Activated effector memory CD4-positive, alpha-beta T cell treated with Interleukin-2 at 50 U/mL for 16 hours (primary cell): ENCODE measurements around the gene SHANK2.

Experiments
- DNase-seq: peaks from one replicate; pipeline ENCODE4 v3.0.0-alpha.2; 2020

SHANK2 gene

GRCh38 chr11:71268706-71269321, 16.4 kb upstream of the SHANK2 start:
- no peak for DNase-seq

- no peak for DNase-seq
Observed at GRCh38 chr11:71267807-71268421, 15.5 kb upstream of the SHANK2 start.

- DNase-seq, result no peak
Observed at GRCh38 chr11:71266114-71266833, 13.9 kb upstream of the SHANK2 start.

GRCh38 chr11:71265559-71266092, 13.2 kb upstream of the SHANK2 start:
- DNase-seq, result no peak

DNA sequence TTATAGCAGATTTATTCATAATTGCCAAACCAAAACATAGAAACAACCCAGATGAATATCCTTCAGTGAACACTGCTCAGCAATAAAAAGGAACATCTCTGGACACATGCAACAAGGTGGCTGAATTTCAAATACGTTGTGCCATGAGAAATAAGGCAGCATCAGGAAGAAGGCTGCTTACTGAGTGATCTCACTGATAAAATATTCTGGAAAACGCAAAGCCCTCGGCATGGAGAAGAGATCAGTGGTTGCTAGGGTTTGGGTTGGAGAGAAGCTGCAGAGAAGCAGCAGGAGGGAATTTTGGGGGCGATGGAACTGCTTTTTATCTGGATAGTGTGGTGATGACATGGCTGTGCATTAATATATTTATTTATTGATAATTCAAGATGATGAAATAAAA, 11.0 kb upstream of the SHANK2 start:
- DNase-seq, result no peak

GRCh38 chr11:71255800-71256479, 3.6 kb upstream of the SHANK2 start:
- no peak for DNase-seq

DNA sequence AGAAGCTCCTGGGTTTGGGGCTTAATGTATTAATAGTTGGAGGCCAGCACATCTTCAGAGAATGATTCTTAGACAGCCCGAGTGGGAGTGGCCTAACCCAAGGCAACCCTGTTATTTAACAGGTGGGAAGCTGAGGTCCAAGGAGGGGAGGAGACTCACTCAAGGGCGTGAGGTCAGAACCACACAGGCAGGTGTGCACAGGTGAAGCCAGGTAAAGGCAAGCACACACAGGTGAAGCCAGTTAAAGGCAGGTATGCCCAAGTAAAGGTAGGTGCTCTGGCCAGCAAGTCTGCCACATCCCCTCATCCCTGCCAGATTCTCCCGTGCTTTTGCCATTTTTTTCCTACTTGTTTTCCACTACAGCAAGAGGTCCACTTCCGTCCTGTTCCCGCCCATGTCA, 2.9 kb upstream of the SHANK2 start:
- DNase-seq, result no peak

- DNase-seq, result no peak
Observed at GRCh38 chr11:71253794-71254193, 1.4 kb upstream of the SHANK2 start.

DNA sequence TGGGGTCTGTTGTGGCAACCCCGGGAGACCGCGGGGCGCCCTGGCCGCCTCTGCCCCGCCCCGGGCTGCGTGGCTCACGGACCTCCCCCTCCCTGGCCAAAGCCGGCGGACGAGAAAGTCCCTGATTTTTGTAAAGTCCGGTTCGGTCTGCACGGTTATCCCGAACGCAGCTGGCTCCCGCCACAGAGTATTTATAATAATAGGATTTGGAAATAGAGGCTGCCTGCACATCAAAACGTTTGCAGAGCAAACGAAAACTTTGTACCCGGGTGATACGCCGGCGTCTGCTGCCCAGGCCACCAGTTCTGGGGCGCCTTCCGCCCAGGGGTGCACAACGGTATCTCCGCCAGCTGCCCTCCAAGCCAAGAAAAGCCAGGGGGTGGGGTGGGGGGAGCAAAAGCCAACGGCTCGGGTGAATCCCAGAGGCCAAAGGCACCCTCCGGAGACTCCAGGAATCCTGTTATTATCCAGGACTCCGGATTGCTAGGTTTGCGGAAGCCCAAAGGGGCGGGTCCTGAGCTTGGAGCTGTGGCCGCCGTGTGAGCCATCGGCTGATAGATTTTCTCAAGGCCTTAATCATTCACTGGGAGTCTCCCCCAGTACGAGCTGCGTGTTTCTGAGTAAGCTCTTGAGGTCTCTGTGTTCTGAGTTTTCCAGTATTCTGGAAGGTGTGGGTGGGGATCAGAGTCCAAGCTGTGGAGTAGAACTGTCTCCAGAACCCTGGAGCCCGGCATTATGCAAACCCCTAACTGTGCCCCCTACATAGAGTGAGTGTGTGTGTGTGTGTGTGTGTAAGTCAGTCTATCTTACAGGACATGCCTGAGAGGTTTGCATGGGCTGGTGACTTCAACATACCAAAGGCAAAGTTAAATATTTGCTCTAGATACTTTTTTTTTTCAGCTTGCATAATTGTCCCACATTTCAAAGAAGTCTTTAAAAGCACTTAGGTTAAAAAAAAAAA, 673 bp upstream of the SHANK2 start:
- no peak for DNase-seq

- no peak for DNase-seq
Observed at GRCh38 chr11:71251761-71252268, 562 bp downstream of the SHANK2 start.

GRCh38 chr11:71251151-71251721, 1.1 kb downstream of the SHANK2 start:
- no peak for DNase-seq

DNA sequence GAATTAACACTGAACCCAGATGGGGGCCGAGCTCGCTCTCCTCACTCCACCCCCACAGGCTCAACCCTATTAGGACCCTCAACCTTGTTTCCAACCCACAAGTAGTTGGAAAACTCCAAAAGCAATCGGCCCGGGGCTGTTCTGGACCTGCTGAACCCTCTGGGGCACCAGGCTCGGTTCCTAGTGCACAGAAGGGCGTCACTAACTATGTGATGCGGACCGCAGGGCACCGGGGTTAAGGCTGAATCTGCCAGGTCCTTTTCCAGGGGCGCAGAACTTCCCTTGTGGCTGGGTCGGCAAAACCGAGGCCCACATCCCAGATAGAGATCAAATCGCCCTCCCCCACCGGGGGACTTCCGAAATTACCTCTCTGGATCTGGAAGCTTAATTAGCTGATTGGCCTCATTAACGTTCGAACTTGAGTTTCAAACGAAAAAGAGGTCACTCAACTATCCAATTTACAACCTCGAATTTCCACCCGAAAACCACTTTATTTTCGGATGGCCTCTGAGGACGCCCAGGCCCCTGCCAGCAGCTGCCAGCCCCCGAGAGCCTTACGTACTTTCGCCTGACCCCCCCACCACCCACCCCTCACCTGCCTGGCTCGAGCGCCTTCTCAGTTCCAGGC, 1.7 kb downstream of the SHANK2 start:
- DNase-seq, result no peak

DNA sequence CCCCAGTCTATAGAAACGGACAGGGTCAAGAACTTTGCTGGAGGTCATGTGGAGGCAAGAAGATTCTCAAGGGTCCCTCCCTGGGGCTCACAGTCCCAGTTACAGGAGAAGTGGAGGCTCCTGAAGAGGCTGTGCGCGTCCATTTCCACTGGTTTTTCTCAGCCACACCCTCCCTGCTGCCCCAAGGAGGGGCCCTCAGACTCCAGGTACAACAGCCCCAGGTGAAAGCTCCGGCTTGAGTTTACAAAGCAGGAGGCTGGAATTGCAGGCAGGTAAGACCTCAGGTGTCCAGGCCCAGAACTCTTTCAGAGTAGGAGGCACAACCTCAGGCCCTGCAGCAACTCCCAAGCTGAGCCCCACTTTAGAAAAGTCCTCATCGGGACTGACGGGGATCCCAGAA, 3.1 kb downstream of the SHANK2 start:
- DNase-seq, result no peak

DNA sequence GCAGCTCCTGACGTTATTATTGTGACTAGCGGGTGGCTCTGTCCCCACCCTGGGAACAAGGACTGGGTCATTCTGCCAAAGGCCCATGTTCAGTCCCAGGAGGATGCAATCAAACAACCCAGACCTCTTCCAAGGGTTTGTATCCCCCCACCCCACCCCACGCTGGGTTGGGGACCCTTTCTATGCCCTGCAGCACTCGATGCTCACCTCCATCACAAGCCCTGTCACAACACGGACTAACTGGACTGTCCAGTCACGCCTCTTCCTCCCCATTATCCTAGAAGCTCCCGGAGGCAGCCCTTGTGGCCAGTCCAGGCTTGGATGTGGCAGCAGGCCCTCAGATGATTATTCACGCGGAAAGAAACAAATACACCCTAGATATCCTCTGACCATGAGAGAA, 3.7 kb downstream of the SHANK2 start:
- no peak for DNase-seq

- DNase-seq, result no peak
Observed at GRCh38 chr11:71248251-71248570, 4.2 kb downstream of the SHANK2 start.

DNA sequence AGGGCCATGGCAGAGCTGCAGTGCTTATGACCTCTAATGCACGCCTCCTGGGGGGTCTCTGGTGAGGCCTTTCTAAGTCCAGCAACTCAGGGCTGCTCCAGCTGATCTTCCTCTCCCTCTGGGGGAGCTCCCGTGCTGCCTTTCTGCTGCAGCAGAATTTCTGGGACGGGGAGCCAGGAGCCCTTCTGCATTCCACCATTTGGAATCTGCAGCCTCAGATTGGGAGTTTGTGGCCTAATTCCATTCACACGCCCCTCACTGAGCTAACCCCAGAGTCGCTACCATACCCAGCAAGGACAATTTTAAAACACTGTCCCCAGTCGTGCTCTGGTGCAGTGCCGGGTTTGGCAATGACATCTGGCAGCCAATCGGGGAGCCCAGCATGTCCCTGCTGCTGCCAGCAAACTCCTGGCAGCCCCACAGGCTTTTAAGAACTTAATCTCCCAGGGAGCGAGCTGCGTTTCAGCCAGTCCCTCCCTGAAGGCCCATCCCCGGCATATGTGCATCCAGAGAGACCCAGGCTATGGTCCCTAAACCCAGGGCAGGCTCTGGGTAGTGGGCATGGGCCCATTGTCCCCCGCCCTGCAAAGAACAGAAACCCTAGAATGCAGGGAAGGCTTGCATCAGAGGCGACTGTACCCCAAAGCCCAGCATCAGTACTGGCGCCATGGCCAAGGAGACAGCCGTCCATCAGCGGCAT, 4.7 kb downstream of the SHANK2 start:
- no peak for DNase-seq

DNA sequence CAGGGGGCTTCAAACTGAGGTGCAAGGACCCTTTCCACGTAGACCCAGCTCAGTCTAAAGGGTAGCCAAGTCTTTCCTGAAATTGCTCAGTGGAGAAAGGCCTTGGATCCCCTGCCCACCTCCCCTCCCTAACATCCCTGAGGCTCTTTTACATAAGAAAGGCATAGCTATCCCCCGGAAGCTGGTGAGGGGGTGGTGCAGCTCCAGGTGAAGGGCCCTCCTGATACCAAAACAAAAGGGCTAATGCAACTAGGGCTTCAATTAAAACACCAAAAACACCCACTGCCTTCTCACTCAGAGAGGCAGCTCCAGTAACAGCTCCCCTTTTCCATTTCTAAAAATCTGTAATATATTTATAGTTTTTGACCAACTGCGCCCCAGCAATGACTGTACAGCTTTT, 5.8 kb downstream of the SHANK2 start:
- DNase-seq, result no peak

- no peak for DNase-seq
Observed at GRCh38 chr11:71245601-71246391, 6.6 kb downstream of the SHANK2 start.

DNA sequence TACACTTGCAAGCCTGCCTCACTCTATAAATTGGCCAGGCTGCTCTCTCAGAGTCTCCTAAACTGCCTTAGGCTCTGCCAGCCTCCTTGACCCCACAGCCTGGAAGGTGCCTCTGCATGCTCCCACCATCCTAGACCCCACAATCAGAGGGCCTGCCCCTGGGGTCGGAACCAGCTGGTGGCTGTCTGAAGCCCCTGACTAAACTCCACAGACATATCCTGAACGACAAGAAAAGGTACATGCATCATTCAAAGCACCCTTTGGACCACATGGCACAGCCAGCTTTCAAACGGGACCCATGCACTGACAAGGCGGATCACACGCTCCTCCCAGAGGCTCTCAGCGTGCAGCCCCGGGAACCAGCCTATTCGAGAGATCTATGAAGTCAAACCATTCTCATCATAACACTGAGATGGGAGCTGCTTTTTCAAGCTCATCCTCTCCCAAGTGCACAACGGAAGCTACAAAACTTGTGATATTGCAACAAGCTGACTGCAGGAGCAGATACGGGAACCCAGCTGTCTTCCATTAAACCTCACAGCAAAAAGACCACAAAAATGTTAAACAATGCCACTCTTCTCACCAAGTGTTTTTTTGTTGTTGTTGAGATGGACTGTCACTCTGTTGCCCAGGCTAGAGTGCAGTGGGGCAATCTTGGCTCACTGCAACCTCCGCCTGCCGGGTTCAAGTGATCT, 8.1 kb downstream of the SHANK2 start:
- DNase-seq, result no peak
